ENCODE data around the gene RNASE7. TPM values are rescaled to one million over a fixed set of nuclear protein-coding genes. Genes with fewer than 3 reads are reported as not detected.
"Not testable (repeated sequence)": the region's sequence is repeated elsewhere in the genome, so short reads cannot be mapped to it uniquely, and the experiment has no call there.

RNASE7 gene, protein sequence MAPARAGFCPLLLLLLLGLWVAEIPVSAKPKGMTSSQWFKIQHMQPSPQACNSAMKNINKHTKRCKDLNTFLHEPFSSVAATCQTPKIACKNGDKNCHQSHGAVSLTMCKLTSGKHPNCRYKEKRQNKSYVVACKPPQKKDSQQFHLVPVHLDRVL
- total RNA-seq: not detected

DNA sequence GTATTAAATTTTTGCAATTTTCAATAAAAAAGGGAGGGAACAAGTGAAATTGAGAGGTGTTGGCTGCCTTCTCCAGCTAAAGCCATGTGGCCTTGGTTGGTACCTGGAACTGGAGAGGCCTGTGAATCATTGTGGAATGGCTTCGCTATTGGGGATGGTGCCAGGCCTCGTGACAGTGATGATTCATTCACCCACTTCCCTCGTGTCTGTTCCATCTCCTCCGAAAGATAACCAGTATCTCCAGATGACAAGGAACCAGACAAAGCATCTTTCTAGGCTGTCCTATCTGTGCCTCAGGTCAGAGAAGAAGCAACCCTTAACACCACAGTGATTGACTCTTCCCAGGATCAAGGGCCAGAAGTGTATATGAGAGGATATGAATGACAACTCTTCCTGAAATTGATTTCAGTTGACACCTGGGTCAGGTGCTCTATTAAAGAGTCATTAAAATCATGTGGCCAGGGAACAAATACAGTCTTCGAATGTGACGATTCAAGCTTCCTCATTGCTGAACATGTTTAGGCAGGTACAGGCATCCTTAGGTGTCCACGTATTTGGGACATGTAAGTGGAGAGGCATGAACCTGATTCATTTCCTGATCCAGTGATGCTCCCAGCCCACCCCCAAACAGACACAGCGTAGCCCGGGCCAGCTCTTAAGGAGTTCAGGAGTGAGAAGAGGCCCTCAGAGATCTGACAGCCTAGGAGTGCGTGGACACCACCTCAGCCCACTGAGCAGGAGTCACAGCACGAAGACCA lies at the start of gene RNASE7:
RNASE7 (plus strand) TSS at position 687 of the 758 bp plus-strand sequence. CDS start 631 bp downstream, outside the sequence.
- no peak within 1 kb of the TSS for H3K4me3 Mint-ChIP-seq
- H3K9me3 Mint-ChIP-seq: no peaks in the 10 kb centered on the region
- no peaks in the 10 kb centered on the region for H3K36me3 Mint-ChIP-seq (ENCODE audit: low read depth)
- intact Hi-C loops (cut with micrococcal nuclease): no loop called here
- CTCF ChIA-PET: interaction anchor here (0.7 to 7.2 kb wide), 4 partner anchors 26 to 55 kb away, joined by 3 to 147 read pairs (median 10); no protein-coding TSS in a partner anchor
- no peak for DNase-seq
- no peak within 1 kb of the TSS for H3K27ac Mint-ChIP-seq
- H3K27me3 Mint-ChIP-seq (ENCODE audit: low read depth): peaks cover 9% of the 10 kb centered on the region
- peaks cover 8% of the 10 kb centered on the region for H3K4me1 Mint-ChIP-seq (ENCODE audit: low read depth)

DNA sequence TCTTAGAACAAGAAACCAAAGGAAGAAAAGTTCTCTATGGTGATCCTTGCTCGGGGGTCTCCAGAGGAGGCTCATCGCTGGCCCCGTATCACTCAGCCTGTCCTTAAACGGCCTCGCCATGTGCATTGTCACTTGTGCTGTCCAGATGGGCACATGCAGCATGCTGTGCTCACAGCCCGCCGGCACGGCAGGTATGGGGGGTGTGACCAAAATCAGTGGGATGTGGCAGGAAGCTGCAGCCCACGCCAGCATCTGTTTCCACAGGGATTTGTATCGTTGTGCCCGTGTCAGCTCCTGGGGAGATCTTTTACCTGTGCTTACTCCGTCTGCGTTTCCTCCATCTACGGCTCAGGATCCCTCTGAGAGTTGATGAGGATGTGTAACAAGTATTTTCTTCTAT lies 45.6 kb upstream of the RNASE7 start:
- H3K36me3 Mint-ChIP-seq (ENCODE audit: low read depth): peaks cover 32% of the 10 kb centered on the region

DNA sequence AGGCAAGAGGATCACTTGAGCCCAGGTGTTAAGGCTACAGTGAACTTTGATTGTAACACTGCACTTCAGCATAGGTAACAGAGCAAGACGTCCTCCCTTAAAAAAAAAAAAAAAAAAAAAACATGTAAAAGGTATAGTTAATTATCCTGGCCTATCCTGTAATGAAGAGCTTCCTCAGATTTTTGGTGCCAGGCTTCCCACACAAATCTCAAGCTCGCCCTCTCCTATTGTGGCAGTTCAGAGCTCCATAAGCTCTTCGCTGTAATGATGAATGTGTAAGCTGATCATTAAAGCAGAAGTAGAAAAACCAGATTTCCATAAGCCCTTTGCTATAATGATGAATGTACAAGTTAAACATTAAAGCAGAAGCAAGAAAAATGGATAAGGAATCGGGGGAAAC lies 45.0 kb upstream of the RNASE7 start:
- DNase-seq: no peak
- H3K36me3 Mint-ChIP-seq (ENCODE audit: low read depth): peaks cover 26% of the 10 kb centered on the region
- no peaks in the 10 kb centered on the region for H3K27me3 Mint-ChIP-seq (ENCODE audit: low read depth)
- peaks cover 22% of the 10 kb centered on the region for H3K4me1 Mint-ChIP-seq (ENCODE audit: low read depth)
- H3K27ac Mint-ChIP-seq: no peak overlapping the region
- intact Hi-C loops (cut with micrococcal nuclease): no loop called here
- CTCF ChIA-PET: interaction anchor here (0.5 to 10.4 kb wide), 7 partner anchors 8 to 96 kb away, joined by 3 to 95 read pairs (median 6); no protein-coding TSS in a partner anchor
- H3K9me3 Mint-ChIP-seq: no peaks in the 10 kb centered on the region
- no peak overlapping the region for H3K4me3 Mint-ChIP-seq

More for the DNA sequence above, 45.6 kb upstream of the RNASE7 start:
- DNase-seq: no peak
- Mint-ChIP-seq H3K4me1 (ENCODE audit: low read depth) (peaks cover 28% of the 10 kb centered on the region), H3K27me3 (ENCODE audit: low read depth) (no peaks in the 10 kb centered on the region), H3K27ac (no peak overlapping the region), H3K9me3 (no peaks in the 10 kb centered on the region), H3K4me3 (no peak overlapping the region)
- CTCF ChIA-PET: interaction anchor here (0.5 to 10.4 kb wide), 4 partner anchors 9 to 96 kb away, joined by 3 to 95 read pairs (median 8); no protein-coding TSS in a partner anchor
- intact Hi-C loops (cut with micrococcal nuclease): no loop called here

DNA sequence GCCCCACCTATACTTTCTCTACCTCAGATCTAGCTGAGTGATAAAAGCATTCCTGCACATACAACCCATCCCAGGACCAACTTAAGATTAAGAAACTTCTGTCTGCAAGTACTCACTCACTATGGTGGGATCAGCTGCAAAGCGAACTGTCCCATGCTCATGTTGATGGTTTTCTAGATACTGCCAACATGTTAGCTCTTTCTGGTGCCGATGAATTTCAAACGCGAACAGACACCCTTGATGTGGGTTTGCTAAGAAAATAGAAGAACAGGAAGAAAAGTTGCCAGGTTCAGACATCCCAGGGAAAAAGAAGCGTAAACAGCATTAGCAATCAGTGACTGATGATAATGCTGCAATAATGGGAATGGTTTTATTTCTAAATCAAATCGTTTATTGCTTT lies 44.6 kb upstream of the RNASE7 start:
- intact Hi-C loops (cut with micrococcal nuclease): no loop called here
- peaks cover 20% of the 10 kb centered on the region for H3K4me1 Mint-ChIP-seq (ENCODE audit: low read depth)
- no peaks in the 10 kb centered on the region for H3K9me3 Mint-ChIP-seq
- CTCF ChIA-PET: interaction anchor here (0.6 to 10.4 kb wide), 6 partner anchors 8 to 95 kb away, joined by 3 to 95 read pairs (median 7); no protein-coding TSS in a partner anchor
- peaks cover 25% of the 10 kb centered on the region for H3K36me3 Mint-ChIP-seq (ENCODE audit: low read depth)
- H3K27me3 Mint-ChIP-seq (ENCODE audit: low read depth): no peaks in the 10 kb centered on the region
- no peak overlapping the region for H3K4me3 Mint-ChIP-seq
- no peak overlapping the region for H3K27ac Mint-ChIP-seq
- DNase-seq: no peak

DNA sequence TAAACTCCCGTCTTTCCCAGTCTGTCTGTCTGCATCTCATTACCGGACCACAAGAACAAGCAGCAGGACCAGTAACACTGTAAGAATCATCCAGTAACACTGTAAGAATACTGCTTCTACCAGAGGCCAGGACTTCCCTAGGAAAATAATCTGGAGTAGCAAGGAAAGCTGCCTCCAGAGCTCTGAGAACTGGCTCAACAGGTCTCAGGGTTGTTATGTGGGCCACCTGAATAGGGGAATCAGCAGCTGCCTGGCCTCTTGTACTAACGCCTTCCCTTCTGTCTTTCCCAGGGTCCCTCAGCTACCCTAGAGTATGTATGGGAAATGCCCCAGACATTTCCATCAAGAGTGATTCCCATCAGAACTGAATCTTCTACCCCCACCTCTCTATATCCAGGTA lies 44.0 kb upstream of the RNASE7 start:
- CTCF ChIA-PET: interaction anchor here (1.0 to 10.4 kb wide), 5 partner anchors 17 to 94 kb away, joined by 3 to 95 read pairs (median 8); no protein-coding TSS in a partner anchor
- no peak overlapping the region for H3K27ac Mint-ChIP-seq
- DNase-seq: no peak
- no peaks in the 10 kb centered on the region for H3K9me3 Mint-ChIP-seq
- H3K4me3 Mint-ChIP-seq: no peak overlapping the region
- intact Hi-C loops (cut with micrococcal nuclease): no loop called here
- peaks cover 22% of the 10 kb centered on the region for H3K36me3 Mint-ChIP-seq (ENCODE audit: low read depth)
- H3K27me3 Mint-ChIP-seq (ENCODE audit: low read depth): no peaks in the 10 kb centered on the region
- H3K4me1 Mint-ChIP-seq (ENCODE audit: low read depth): peaks cover 19% of the 10 kb centered on the region

DNA sequence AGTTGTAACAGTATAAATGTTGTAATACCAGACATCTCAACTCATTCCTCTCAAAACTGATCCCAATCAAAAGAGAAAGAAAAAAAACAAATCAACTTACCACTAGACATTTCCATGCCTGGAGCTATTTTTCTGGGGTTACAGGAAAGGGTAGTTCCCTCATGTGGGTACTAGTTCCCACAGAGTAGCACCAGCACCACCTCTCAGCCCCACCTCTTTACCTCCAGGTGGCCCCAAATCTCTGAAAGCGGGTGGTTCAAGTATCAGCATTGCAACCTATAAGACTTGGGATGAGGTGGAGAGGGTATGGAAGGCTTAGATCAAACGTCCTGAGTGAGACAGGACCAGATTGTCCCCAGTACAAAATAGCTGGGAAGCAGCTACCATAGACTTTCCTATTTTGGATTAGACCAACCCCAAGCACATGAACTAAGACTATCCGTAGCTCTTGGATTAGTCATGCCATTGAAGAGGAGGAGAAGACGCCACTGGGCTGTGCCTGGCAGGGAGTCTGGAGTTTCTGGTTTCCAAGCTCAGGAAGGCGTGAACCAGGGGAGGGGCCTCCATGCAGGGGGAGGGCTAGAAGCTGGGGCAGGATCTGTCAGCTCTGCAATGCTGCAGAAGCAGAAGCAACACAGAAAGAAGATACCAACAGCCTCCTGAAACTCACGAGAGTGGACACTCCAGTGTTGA lies 43.3 kb upstream of the RNASE7 start, which contains the start of gene SLC39A2:
SLC39A2 (plus strand) TSS at position 620 of the 693 bp plus-strand sequence. CDS start 154 bp downstream, outside the sequence.
- Mint-ChIP-seq H3K27ac (no peak within 1 kb of the TSS), H3K4me1 (ENCODE audit: low read depth) (peaks cover 19% of the 10 kb centered on the region), H3K4me3 (no peak within 1 kb of the TSS), H3K9me3 (no peaks in the 10 kb centered on the region), H3K27me3 (ENCODE audit: low read depth) (no peaks in the 10 kb centered on the region), H3K36me3 (ENCODE audit: low read depth) (peaks cover 19% of the 10 kb centered on the region)
- DNase-seq: no peak
- CTCF ChIA-PET: interaction anchor here (0.6 to 10.4 kb wide), 5 partner anchors 16 to 94 kb away, joined by 4 to 95 read pairs (median 8); no protein-coding TSS in a partner anchor
- intact Hi-C loops (cut with micrococcal nuclease): no loop called here

DNA sequence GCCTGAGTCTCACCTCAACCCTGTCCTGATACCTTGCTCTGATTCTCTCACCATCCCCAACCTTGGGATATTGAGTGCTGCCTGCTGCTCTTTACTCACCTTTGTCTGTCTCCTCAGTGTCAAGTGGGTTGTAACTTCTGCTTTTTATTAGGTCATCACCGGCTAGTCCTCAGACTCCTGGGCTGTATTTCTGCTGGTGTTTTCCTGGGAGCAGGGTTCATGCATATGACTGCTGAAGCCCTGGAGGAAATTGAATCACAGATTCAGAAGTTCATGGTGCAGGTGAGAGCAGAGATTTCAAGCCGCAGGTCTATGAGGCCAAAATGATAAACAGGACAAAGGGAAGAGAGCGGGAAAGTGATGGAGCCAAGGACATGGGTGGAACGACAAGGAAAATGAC lies 42.6 kb upstream of the RNASE7 start:
- Mint-ChIP-seq H3K9me3 (no peaks in the 10 kb centered on the region), H3K27ac (no peak overlapping the region), H3K27me3 (ENCODE audit: low read depth) (no peaks in the 10 kb centered on the region), H3K4me3 (no peak overlapping the region), H3K4me1 (ENCODE audit: low read depth) (peaks cover 19% of the 10 kb centered on the region), H3K36me3 (ENCODE audit: low read depth) (peaks cover 15% of the 10 kb centered on the region)
- intact Hi-C loops (cut with micrococcal nuclease): no loop called here
- DNase-seq: no peak
- CTCF ChIA-PET: interaction anchor here (0.9 to 10.4 kb wide), 2 partner anchors 15 to 105 kb away, joined by 4 to 95 read pairs; no protein-coding TSS in a partner anchor

DNA sequence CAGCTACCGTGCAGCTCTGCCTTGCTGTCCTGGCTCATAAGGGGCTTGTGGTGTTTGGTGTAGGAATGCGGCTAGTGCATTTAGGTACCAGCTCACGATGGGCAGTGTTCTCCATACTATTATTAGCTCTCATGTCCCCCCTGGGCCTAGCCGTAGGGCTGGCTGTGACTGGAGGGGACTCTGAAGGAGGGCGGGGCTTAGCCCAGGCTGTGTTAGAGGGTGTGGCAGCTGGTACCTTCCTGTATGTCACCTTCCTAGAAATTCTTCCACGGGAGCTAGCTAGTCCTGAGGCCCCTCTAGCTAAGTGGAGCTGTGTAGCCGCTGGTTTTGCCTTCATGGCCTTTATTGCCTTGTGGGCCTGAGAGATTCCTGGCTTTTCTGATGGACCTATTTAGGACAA lies 40.9 kb upstream of the RNASE7 start:
- CTCF ChIA-PET: interaction anchor here (0.9 to 6.2 kb wide), 6 partner anchors 10 to 92 kb away, joined by 3 to 57 read pairs (median 4); no protein-coding TSS in a partner anchor

DNA sequence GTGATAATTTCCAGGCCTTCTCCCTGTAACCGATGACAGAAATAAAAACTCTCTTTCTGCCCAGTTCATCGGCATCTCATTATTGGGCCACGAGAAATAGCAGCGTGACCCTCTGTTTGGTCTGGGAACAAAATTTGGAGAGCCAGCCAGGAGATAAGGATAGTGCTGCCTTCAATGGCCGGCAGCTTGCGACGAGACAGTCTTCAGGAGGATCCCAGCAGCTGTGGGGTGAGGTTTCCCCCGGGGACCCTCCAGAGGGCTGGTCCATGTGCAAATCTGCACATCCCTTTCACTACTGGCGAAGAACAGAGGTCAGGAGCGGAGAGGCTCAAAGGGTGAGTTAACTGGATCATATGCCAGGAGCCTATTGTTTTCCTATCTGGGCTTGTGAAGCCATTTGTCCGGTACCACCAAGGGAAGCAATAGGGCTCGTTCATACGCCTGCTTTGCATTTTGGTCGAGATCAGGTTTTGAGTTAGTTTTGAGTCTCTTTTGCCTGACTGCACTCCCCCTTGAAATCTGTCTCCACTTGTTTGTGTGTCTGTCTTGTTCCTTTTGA lies 38.3 kb upstream of the RNASE7 start:
- CTCF ChIA-PET: interaction anchor here (0.8 to 6.2 kb wide), 7 partner anchors 11 to 100 kb away, joined by 3 to 57 read pairs (median 5); no protein-coding TSS in a partner anchor
- no peak for DNase-seq
- no peaks in the 10 kb centered on the region for H3K36me3 Mint-ChIP-seq (ENCODE audit: low read depth)
- no peaks in the 10 kb centered on the region for H3K9me3 Mint-ChIP-seq
- no peaks in the 10 kb centered on the region for H3K4me1 Mint-ChIP-seq (ENCODE audit: low read depth)
- no peak overlapping the region for H3K27ac Mint-ChIP-seq
- intact Hi-C loops (cut with micrococcal nuclease): no loop called here
- no peak overlapping the region for H3K4me3 Mint-ChIP-seq
- H3K27me3 Mint-ChIP-seq (ENCODE audit: low read depth): no peaks in the 10 kb centered on the region

More for the DNA sequence above, 40.9 kb upstream of the RNASE7 start:
- H3K9me3 Mint-ChIP-seq: no peaks in the 10 kb centered on the region
- H3K36me3 Mint-ChIP-seq (ENCODE audit: low read depth): peaks cover 4% of the 10 kb centered on the region
- no peak overlapping the region for H3K4me3 Mint-ChIP-seq
- DNase-seq: no peak
- H3K4me1 Mint-ChIP-seq (ENCODE audit: low read depth): peaks cover 14% of the 10 kb centered on the region
- intact Hi-C loops (cut with micrococcal nuclease): no loop called here
- H3K27ac Mint-ChIP-seq: no peak overlapping the region
- H3K27me3 Mint-ChIP-seq (ENCODE audit: low read depth): no peaks in the 10 kb centered on the region

DNA sequence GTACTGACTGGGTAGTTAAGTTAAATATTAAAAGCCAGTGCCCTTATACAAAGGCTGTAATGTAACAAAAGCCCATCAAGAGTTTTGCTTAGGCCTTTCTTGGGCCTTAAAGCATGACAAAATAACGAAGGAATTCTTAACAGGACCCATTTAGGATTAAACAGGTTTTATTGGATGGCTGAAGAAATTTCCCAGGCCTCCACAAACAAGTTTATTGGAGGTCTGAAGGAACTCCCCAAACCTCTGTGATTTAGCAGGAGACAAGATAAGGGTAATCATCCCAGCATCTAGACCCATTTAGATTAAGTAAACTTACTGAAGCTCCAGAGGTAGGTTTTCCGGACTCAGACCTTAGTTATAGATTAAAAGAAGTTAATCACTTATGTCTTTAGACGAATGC lies 32.4 kb upstream of the RNASE7 start:
- H3K27ac Mint-ChIP-seq; H3K4me1 Mint-ChIP-seq (ENCODE audit: low read depth); H3K9me3 Mint-ChIP-seq; DNase-seq; H3K27me3 Mint-ChIP-seq (ENCODE audit: low read depth); H3K36me3 Mint-ChIP-seq (ENCODE audit: low read depth); H3K4me3 Mint-ChIP-seq; intact Hi-C loops (cut with micrococcal nuclease): not testable (repeated sequence)
- CTCF ChIA-PET: interaction anchor here (7.4 to 11.6 kb wide), 2 partner anchors 85 to 96 kb away, joined by 163 to 260 read pairs; partner anchors contain the start of gene TMEM253

DNA sequence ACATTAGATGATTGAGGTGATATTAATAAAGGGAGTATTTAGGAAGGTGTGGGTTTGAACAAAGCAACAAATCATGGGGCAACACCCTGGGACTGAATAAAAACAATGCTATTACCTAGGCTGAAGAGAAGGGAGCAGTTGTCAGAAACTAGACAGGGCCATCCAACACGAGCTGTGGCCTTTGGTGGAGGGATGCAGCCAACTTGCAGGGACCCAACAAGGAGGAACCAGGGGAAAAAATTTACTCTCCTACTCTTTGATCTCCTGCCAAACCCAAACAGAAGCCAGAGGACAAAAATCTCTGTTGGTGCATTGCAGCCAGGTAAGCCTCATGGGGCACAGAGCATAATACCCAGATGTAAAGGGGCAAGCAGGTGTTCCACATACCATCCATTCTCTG lies 31.0 kb upstream of the RNASE7 start:
- Mint-ChIP-seq H3K4me3 (no peak overlapping the region), H3K9me3 (no peaks in the 10 kb centered on the region), H3K27ac (no peak overlapping the region), H3K4me1 (ENCODE audit: low read depth) (no peaks in the 10 kb centered on the region), H3K27me3 (ENCODE audit: low read depth) (peaks cover 5% of the 10 kb centered on the region), H3K36me3 (ENCODE audit: low read depth) (no peaks in the 10 kb centered on the region)
- intact Hi-C loops (cut with micrococcal nuclease): no loop called here
- DNase-seq: no peak
- CTCF ChIA-PET: interaction anchor here (0.8 to 11.6 kb wide), 6 partner anchors 10 to 94 kb away, joined by 6 to 260 read pairs (median 121); partner anchors contain the start of genes RNASE13, RNASE7, SLC39A2 and TMEM253

All from activated naive CD4-positive, alpha-beta T cell treated with anti-CD3 and anti-CD28 coated beads for 36 hours (primary cell).